Posterior vena cava (tissue), 2 donors: ENCODE data around the gene ASB8. TPM values are rescaled to one million over a fixed set of nuclear protein-coding genes. Genes with fewer than 3 reads are reported as not detected.
A peak's percentile ranks its signal among the peaks of the same experiment; 100 is the strongest.

ENCODE experiments used
- DNase-seq: peaks from one replicate; pipeline ENCODE4 v3.0.0-alpha.2; 2020; ENCODE audit warnings: low spot score
- intact Hi-C, 2 donors: fragments of 100-400 bp; cut with DNase I; formaldehyde crosslinking; loops; one replicate each; pipeline versions ENCODE4 v1.14.1 to v1.14.2; 2022 to 2023
- long read RNA-seq, 2 donors: library from polyadenylated mRNA; unstranded; transcript quantifications; one replicate each; pipeline ENCODE4 v2.0.0, GENCODE V29; 2020 to 2021
- total RNA-seq, 2 donors: library from RNA; stranded (reverse); fragmentation: NEBNext Ultra II Directional; extraction: Animal tissue kit (Norgen Biotek cat#: 25700); gene quantifications; one replicate each; pipeline ENCODE4 v1.2.1, GENCODE V29; 2021
- donor health status: DM: yes; HTN: yes; CAD: no.
- donor health status: DM: yes; HTN: yes; CAD: no.

The ASB8 gene
- total RNA-seq: 10 to 100 TPM; 34.7 to 37.8 TPM
- long read RNA-seq, donor 1, partial matches to known transcripts: 2 of 13 reads
- long read RNA-seq, donor 1, other reads (novel, unspliced or antisense): 3 of 13 reads
- long read RNA-seq, donor 2, transcript ASB8-201 (4 exons, 2,615 nt): major isoform, 95 of 141 reads
- long read RNA-seq, donor 2, transcript ASB8-205 (4 exons, 2,610 nt): minor isoform, 23 of 141 reads
- long read RNA-seq, donor 2, transcript ASB8-207 (5 exons, 923 nt): minor isoform, 6 of 141 reads
- long read RNA-seq, donor 2, partial matches to known transcripts: 1 of 141 reads
- long read RNA-seq, donor 2, other reads (novel, unspliced or antisense): 14 of 141 reads

GRCh38 chr12:48157018-48157888 lies at the start of gene ASB8:
TSS of gene ASB8 (minus strand) at chr12:48157515. CDS start at chr12:48153496, 4,019 bp downstream.
- DNase-seq: peak; percentile 100
- intact Hi-C loops: no loop called here

GRCh38 chr12:48203192-48203591 lies 45.9 kb upstream of the ASB8 start, which contains the start of gene OR10AD1:
TSS of gene OR10AD1 (minus strand) at chr12:48203292. CDS start at chr12:48203292, 0 bp downstream.
- DNase-seq: no peak
- intact Hi-C loops: no loop called here

- intact Hi-C loops: no loop called here
- no peak for DNase-seq
These were observed 45.5 kb upstream of the ASB8 start for GRCh38 chr12:48202766-48203165.

- DNase-seq: no peak
- intact Hi-C loops: no loop called here
These were observed 44.2 kb upstream of the ASB8 start for GRCh38 chr12:48201516-48201915.

GRCh38 chr12:48201091-48201490 lies 43.8 kb upstream of the ASB8 start:
- intact Hi-C loops: no loop called here
- no peak for DNase-seq

GRCh38 chr12:48199774-48200221 lies 42.5 kb upstream of the ASB8 start:
- no peak for DNase-seq
- intact Hi-C loops: no loop called here

- intact Hi-C loops: no loop called here
- no peak for DNase-seq
These were observed 41.7 kb upstream of the ASB8 start for GRCh38 chr12:48198985-48199384.

GRCh38 chr12:48198672-48198971 lies 41.3 kb upstream of the ASB8 start:
- intact Hi-C loops: no loop called here
- peak; percentile 81 for DNase-seq

GRCh38 chr12:48197971-48198671 lies 40.8 kb upstream of the ASB8 start:
- intact Hi-C loops: no loop called here
- DNase-seq: peak; percentile 99

- intact Hi-C loops: no loop called here
- DNase-seq: no peak
These were observed 40.2 kb upstream of the ASB8 start for GRCh38 chr12:48197549-48197970.

GRCh38 chr12:48194799-48195201 lies 37.5 kb upstream of the ASB8 start:
- DNase-seq: no peak
- intact Hi-C loops: no loop called here

- intact Hi-C loops: no loop called here
- no peak for DNase-seq
These were observed 36.3 kb upstream of the ASB8 start for GRCh38 chr12:48193623-48194022.

GRCh38 chr12:48192861-48193260 lies 35.5 kb upstream of the ASB8 start:
- no peak for DNase-seq
- intact Hi-C loops: no loop called here

GRCh38 chr12:48191096-48191495 lies 33.8 kb upstream of the ASB8 start:
- no peak for DNase-seq
- intact Hi-C loops: no loop called here

- no peak for DNase-seq
- intact Hi-C loops: no loop called here
These were observed 32.2 kb upstream of the ASB8 start for GRCh38 chr12:48189331-48190125.

- intact Hi-C loops: no loop called here
These were observed 30.8 kb upstream of the ASB8 start for GRCh38 chr12:48187916-48188695.

GRCh38 chr12:48185181-48185919 lies 28.0 kb upstream of the ASB8 start:
- intact Hi-C loops: no loop called here
- no peak for DNase-seq

More at GRCh38 chr12:48187916-48188695, 30.8 kb upstream of the ASB8 start:
- DNase-seq: no peak

- no peak for DNase-seq
- intact Hi-C loops: no loop called here
These were observed 27.2 kb upstream of the ASB8 start for GRCh38 chr12:48184549-48184922.
